Panc1 (cell line): Measurements from ENCODE around the gene METTL27. TPM values are rescaled to one million over a fixed set of nuclear protein-coding genes. Genes with fewer than 3 reads are reported as not detected.

Experiments used
- ATAC-seq: fragments of 200-7000 bp; cut with Tn5 transposase; 2 replicates; pipeline ENCODE4 v1.9.1; 2020; ENCODE audit warnings: mild to moderate bottlenecking, moderate library complexity
- BruUV-seq: library from RNA; stranded (reverse); fragments of 400-500 nt; replicated peaks from 2 replicates; lab custom pipeline; 2021; lab: Mats Ljungman, UMichigan
- CTCF ChIA-PET: fragments of 300-600 bp; sonication (Branson Sonifier 250); formaldehyde crosslinking; loops from one replicate; lab custom pipeline; 2022; ENCODE audit warnings: antibody characterized with exemption; lab: Charles Lee
- POLR2A ChIA-PET: fragments of 300-600 bp; sonication (Branson Sonifier 250); formaldehyde crosslinking; loops from one replicate; lab custom pipeline; 2022; ENCODE audit warnings: antibody characterized with exemption; lab: Charles Lee
- DNase-seq: peaks from one replicate; pipeline ENCODE4 v3.0.0-alpha.2; 2010; ENCODE audit warnings: low read depth, low spot score
- H3K27ac ChIP-seq: 2 replicates; pipeline ENCODE4 v1.5.1; 2011; ENCODE audit warnings: mild to moderate bottlenecking, low read length, inconsistent platforms
- H3K27me3 ChIP-seq: fragments of 200-500 bp; sonication (Bioruptor generic); 2 replicates; pipeline ENCODE4 v1.6.0; 2014; ENCODE audit warnings: low read length, inconsistent platforms; ENCODE audit not compliant: control insufficient read depth, insufficient read depth
- H3K36me3 ChIP-seq: fragments of 200-500 bp; sonication (Bioruptor generic); 2 replicates; pipeline ENCODE4 v1.5.1; 2014; ENCODE audit warnings: inconsistent platforms, mild to moderate bottlenecking, low read length, moderate library complexity; ENCODE audit not compliant: control insufficient read depth, insufficient read depth
- H3K4me1 ChIP-seq: 2 replicates; pipeline ENCODE4 v1.5.1; 2011; ENCODE audit warnings: inconsistent platforms, mild to moderate bottlenecking, low read length, moderate library complexity; ENCODE audit not compliant: control insufficient read depth, insufficient read depth
- H3K4me3 ChIP-seq, 2 experiments: 2 replicates each; pipeline ENCODE4 v1.5.1; 2011 to 2012; ENCODE audit warnings: low read depth in 2 of 2, low read length in 2 of 2, mild to moderate bottlenecking in 2 of 2, inconsistent platforms in 1 of 2, moderate library complexity in 1 of 2
- H3K9me3 ChIP-seq: fragments of 200-500 bp; sonication (Bioruptor generic); 2 replicates; pipeline ENCODE4 v1.5.1; 2014; ENCODE audit warnings: low read depth, mild to moderate bottlenecking, inconsistent platforms, low read length, moderate library complexity; ENCODE audit not compliant: control insufficient read depth, insufficient read depth
- POLR2AphosphoS5 ChIP-seq: IDR thresholded peaks from 2 replicates; pipeline ENCODE4 v1.6.1; 2012; ENCODE audit warnings: mild to moderate bottlenecking, low read depth, low read length, moderate library complexity
- SIN3A ChIP-seq: IDR thresholded peaks from 2 replicates; pipeline ENCODE4 v1.6.1; 2012; ENCODE audit warnings: low read depth, mild to moderate bottlenecking, low read length, moderate library complexity, borderline replicate concordance; ENCODE audit not compliant: insufficient read depth
- TCF7L2 ChIP-seq: IDR thresholded peaks from 2 replicates; pipeline ENCODE4 v1.6.1; 2011; ENCODE audit warnings: mild to moderate bottlenecking, low read depth, low read length, inconsistent platforms
- in situ Hi-C: cut with HindIII; loops from 2 replicates; pipeline ENCODE4 v1.10.0; 2016; ENCODE audit warnings: low sequenced_read_pairs, low pct_unique_long_range_greater_than_20kb
- intact Hi-C: fragments of 100-400 bp; cut with micrococcal nuclease; formaldehyde crosslinking; loops from one replicate; pipeline ENCODE4 v1.10.0; 2022; ENCODE audit not compliant: unreplicated experiment
- total RNA-seq: library from RNA; stranded (reverse); gene quantifications from one replicate; pipeline ENCODE4 v1.2.1, GENCODE V29; 2021; ENCODE audit not compliant: unreplicated experiment
- TF ChIP-seq, protein P1 (sequence below): fragments of 450-650 bp; IDR thresholded peaks from 2 replicates; pipeline ENCODE4 v1.5.1; 2017; ENCODE audit warnings: mild to moderate bottlenecking
- TF ChIP-seq, protein P2 (sequence below), 2 experiments: IDR thresholded peaks; 2 replicates each; pipeline ENCODE4 v1.6.1; 2011 to 2012; ENCODE audit warnings: low read depth in 2 of 2, control low read depth in 1 of 2, low read length in 1 of 2, mild to moderate bottlenecking in 1 of 2, moderate library complexity in 1 of 2; ENCODE audit not compliant: insufficient read depth in 1 of 2

The METTL27 gene
- total RNA-seq, 1 experiment from 2014 or later: 3.4 TPM

DNA sequence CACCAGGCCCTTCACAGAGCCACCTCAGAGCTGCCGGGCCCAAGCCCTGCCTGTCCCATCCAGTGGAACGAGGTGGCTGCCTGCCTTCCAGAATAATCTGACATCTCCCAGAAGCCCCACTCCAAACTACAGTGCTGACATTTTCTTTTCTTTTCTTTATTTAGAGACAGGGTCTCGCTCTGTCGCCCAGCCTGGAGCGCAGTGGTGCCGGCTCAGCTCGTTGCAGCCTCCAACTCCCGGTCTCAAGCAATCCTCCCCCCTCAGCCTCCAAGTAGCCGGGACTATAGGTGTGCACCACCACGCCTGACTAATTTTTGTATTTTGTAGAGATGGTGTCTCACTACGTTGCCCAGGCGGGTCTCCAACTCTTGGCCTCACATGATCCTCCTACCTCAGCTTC is 19.0 kb upstream of the METTL27 start:
- Histone ChIP-seq H3K4me1 (no peaks in the 10 kb centered on the region), H3K27ac (no peak overlapping the region), H3K4me3 (no peak overlapping the region), H3K36me3 (no peaks in the 10 kb centered on the region), H3K9me3 (no peaks in the 10 kb centered on the region), H3K27me3 (no peaks in the 10 kb centered on the region)
- BruUV-seq: no TSS peak
- POLR2A ChIA-PET: no interaction called here
- ATAC-seq: no peak
- intact Hi-C loops: no loop called here
- no peak for DNase-seq
- TF ChIP-seq, protein P1, sequence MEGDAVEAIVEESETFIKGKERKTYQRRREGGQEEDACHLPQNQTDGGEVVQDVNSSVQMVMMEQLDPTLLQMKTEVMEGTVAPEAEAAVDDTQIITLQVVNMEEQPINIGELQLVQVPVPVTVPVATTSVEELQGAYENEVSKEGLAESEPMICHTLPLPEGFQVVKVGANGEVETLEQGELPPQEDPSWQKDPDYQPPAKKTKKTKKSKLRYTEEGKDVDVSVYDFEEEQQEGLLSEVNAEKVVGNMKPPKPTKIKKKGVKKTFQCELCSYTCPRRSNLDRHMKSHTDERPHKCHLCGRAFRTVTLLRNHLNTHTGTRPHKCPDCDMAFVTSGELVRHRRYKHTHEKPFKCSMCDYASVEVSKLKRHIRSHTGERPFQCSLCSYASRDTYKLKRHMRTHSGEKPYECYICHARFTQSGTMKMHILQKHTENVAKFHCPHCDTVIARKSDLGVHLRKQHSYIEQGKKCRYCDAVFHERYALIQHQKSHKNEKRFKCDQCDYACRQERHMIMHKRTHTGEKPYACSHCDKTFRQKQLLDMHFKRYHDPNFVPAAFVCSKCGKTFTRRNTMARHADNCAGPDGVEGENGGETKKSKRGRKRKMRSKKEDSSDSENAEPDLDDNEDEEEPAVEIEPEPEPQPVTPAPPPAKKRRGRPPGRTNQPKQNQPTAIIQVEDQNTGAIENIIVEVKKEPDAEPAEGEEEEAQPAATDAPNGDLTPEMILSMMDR: no peak
- TF ChIP-seq SIN3A (no peak), TCF7L2 (no peak), POLR2AphosphoS5 (no peak)
- TF ChIP-seq, protein P2, sequence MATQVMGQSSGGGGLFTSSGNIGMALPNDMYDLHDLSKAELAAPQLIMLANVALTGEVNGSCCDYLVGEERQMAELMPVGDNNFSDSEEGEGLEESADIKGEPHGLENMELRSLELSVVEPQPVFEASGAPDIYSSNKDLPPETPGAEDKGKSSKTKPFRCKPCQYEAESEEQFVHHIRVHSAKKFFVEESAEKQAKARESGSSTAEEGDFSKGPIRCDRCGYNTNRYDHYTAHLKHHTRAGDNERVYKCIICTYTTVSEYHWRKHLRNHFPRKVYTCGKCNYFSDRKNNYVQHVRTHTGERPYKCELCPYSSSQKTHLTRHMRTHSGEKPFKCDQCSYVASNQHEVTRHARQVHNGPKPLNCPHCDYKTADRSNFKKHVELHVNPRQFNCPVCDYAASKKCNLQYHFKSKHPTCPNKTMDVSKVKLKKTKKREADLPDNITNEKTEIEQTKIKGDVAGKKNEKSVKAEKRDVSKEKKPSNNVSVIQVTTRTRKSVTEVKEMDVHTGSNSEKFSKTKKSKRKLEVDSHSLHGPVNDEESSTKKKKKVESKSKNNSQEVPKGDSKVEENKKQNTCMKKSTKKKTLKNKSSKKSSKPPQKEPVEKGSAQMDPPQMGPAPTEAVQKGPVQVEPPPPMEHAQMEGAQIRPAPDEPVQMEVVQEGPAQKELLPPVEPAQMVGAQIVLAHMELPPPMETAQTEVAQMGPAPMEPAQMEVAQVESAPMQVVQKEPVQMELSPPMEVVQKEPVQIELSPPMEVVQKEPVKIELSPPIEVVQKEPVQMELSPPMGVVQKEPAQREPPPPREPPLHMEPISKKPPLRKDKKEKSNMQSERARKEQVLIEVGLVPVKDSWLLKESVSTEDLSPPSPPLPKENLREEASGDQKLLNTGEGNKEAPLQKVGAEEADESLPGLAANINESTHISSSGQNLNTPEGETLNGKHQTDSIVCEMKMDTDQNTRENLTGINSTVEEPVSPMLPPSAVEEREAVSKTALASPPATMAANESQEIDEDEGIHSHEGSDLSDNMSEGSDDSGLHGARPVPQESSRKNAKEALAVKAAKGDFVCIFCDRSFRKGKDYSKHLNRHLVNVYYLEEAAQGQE (IDR thresholded peaks at IDR 0.05; ENCODE audit: insufficient read depth in 1 of 2, low read depth in 2 of 2, low read length in 1 of 2): no peak
- in situ Hi-C loops: no loop called here
- CTCF ChIA-PET: no interaction called here

DNA sequence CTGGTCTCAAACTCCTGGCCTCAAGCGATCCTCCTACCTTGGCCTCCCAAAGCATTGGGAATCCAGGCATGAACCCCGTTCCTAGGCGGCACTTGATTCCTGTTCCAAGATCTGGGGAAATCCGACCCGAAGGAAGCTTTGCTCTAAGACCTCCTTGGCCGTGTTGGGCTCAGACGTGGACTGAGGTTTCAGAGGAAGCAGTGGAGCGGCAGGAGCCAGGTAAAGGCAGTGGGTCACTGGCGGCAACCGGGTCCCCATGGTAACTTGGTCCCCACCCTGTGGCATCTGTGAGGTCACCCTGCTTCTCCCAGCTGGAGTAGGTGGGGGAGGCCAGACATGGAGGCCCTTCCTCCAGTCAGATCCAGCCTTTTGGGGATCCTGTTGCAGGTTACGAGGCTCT is 18.5 kb upstream of the METTL27 start, which contains the start of gene TMEM270:
TSS of gene TMEM270 (plus strand) at position 301 of the 400 bp plus-strand sequence. CDS start at position 337, 36 bp downstream.
- TF ChIP-seq SIN3A (no peak), TCF7L2 (no peak), POLR2AphosphoS5 (no peak)
- TF ChIP-seq, protein P1: no peak
- TF ChIP-seq, protein P2 (IDR thresholded peaks at IDR 0.05; ENCODE audit: insufficient read depth in 1 of 2, low read depth in 2 of 2, low read length in 1 of 2): no peak
- Histone ChIP-seq H3K36me3 (no peaks in the 10 kb centered on the region), H3K27ac (no peak within 1 kb of the TSS), H3K4me1 (no peaks in the 10 kb centered on the region), H3K9me3 (no peaks in the 10 kb centered on the region), H3K4me3 (no peak within 1 kb of the TSS), H3K27me3 (no peaks in the 10 kb centered on the region)
- ChIA-PET CTCF (no interaction called here), POLR2A (no interaction called here)
- intact Hi-C loops: no loop called here
- BruUV-seq: no TSS peak
- DNase-seq: no peak
- no peak for ATAC-seq
- in situ Hi-C loops: no loop called here
